CD4-positive, alpha-beta T cell treated with Interleukin-15 for 4 hours (primary cell): Measurements from ENCODE around the gene PCBP3.

ENCODE experiments used
- DNase-seq: peaks from one replicate; pipeline ENCODE4 v3.0.0-alpha.2; 2020; ENCODE audit warnings: low spot score

PCBP3 gene

DNA sequence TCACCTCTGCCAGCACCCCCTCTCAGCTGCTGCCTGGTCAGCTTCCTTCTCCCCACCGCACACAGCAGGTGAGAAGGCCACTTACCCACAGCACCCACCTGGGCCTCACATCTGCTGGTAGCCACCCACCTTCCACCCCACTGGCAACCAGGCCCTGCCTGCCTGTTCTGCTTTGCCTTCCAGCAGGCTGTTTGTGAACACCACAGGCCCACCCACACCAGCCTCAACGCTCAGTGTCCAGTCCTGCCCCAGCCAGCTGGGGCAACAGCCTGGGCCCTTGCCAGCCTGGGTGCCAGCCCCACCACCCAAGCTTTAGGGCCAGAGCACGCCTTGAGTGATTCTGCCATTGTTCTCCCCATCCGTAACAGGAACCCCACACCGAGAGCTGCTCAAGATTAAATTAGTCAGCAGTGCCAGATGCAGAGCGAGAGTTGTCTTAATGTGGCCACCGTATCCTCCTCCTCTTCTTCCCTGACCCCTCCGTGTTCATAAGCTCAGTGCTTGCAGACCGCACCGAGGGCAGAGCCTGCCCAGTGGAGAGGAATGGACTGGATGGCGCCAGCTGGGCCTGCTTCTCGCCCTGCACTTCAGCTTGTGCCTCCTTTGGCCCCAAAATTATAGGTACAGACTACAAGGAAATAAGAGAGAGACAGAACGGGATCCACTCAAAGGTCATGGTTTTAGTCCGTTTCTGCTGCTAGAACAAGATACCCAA lies 217.8 kb downstream of the PCBP3 start:
- DNase-seq = no peak

DNA sequence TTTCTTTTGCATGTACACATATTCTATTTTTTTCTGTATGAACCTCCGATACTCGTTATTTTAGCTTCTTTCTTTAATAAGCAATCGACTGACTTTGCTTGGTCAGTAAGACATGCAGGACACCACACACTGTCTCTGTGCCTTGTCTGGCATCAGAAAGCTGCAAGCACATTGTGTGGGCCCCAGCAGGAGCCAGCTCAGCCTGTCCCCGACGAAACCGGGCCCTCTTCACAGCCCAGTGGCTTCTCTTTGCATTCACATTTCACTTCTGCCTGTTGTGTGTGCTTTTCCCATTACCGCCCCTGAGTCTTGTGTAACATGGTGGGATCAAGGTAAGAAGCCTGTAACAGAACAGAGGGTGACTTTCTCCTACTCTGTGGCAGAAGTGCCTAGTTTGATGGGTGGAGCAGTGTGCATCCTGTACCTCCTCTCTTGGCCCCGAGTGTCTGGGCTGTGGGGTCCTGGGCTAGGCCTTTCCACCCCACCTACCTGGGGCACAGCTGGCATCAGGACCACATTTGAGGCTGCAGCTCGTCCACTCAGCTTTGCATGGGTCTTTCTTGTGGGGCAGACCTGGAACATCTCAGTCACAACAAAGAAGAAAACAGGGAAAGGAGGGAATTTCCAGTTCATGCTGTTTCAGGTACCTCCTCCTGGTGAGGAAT lies 219.2 kb downstream of the PCBP3 start:
- no peak for DNase-seq

DNA sequence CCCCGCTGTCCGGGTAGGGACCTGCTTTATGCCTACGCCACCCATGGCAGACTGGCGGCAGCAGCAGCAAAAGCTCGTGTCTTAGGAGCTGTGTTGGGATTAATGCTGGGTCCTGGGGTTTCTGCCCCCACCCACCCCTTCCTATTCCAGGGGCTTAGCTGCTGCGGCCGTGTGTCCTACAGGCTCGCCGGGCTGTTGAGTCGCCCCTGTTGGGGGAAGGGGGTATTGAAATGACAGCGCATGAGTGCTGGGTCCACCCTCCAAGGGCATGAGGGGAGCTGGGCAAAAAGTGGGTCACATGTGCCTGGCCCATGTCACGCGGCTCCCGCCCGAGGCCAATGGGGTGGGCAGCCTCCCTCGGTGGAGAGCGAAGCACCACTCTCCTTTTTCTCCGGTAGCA lies 219.7 kb downstream of the PCBP3 start:
- no peak for DNase-seq

DNA sequence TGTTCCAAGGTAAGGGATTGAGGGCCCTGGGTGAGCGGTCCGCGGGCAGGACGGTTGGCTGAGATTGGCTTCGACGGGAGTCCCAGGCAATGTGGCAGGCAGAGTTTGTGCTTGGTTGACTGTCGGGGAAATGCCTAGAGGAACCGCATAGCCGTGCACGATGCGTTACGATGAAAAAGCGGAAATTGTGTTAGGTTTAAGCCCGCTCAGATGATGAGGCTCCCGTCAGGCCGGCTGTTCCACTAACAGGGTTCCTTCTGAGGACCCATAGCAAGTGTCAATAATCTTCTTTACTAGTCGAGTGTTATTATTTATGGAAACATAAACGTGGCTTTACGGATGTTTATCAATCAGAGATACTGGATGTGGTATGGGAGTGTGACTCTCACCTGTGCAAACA lies 220.2 kb downstream of the PCBP3 start:
- no peak for DNase-seq

DNA sequence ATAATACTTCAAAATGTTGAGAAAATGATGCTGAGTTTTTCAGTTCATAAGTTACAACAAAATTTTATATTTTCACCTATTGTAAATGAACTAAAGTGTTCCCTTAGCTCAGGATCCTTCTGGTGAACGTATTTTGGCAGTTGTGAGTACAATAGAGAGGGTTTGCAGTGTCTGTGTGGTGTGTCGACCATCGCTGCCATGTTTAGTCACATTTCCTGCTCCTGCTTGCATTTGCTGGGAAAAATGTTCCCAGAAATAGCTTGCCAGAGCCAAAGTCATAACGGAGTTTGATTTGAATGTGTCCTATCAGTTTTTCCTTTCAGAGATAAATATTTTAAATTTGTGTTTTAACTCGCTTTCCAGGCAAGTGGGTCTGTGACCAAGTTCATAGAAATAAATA lies 220.9 kb downstream of the PCBP3 start:
- DNase-seq = no peak

DNA sequence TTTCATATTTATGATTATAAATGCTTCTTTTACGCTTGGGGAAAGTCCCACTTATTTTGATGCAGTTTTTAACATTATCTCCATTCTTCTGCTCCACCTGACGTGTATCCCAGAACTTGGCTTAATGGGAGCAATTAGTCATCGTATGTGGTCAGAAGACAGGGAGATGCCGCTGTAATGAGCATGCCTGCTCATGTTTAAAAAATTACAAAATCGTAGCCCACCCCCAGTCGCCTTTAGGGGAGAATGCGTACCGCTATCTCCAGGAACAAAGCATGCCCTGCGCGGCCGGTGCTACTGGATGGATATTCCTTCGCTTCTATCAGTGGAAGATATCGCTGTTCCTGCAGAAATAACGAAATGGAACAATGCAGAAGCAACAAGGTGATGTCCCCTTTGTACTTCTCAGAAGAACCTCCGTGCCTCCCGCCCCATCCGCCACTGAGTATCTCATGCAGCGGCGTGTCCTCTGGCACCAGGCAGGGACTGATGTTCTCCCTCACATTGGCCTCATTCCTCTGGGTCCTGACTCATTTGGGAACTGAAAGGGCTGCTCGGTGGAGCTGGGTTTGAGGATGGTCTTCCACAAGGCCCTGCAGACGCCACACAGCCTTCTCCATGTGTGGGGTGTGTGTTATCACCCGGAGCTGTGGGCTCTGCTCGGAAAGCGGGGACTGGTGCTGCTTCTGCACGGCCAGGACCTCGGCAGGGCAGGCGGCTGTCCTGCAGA lies 221.7 kb downstream of the PCBP3 start:
- DNase-seq = no peak

DNA sequence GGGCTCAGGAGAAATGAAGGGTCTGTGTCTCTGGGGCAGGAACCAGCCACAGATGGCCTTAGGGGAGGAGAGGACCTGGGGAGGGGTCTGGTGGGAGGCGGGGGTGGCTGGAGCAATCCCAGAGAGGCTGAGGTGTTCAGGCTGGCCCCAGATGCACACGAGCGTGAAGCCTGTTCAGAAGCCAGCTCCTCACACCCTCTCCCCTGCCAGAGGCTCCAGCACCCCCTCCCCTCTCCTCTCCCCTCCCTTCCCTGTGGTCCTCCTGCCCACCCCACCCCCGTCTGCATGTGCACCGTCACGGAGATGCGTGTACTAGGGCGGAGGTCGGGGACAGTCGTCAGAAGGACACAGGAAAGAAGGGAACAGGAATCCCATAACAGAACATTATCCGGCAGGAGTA lies 223.0 kb downstream of the PCBP3 start:
- DNase-seq = no peak

DNA sequence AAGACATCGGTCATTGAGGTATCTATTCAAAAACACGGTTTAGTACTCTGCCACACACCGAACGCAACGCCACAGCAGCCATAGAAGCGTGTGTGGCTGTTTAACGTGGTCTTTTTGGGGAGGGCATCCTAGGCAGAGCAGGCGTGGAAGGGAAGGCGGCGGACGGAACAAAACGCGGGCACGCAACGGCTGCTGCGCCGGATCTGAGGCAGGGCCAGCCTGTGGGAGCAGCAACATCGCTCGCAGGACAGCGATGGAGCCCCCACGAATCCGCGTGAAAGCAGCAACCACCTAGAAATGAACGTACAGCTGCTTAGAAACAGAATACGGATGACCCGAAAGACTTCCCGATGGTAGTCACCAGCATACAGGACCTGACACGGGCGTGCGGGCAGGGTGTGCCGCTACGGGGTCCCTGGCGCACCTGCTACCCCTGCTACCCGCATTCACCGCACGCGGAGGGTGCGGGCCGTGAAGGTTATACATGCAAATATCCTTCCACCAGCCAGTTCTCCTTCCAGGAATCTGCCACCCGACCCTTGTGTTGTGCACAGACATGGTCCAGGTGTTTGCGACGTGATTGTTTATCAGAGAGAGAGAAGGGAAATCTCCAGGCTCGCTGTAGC lies 223.6 kb downstream of the PCBP3 start:
- no peak for DNase-seq

DNA sequence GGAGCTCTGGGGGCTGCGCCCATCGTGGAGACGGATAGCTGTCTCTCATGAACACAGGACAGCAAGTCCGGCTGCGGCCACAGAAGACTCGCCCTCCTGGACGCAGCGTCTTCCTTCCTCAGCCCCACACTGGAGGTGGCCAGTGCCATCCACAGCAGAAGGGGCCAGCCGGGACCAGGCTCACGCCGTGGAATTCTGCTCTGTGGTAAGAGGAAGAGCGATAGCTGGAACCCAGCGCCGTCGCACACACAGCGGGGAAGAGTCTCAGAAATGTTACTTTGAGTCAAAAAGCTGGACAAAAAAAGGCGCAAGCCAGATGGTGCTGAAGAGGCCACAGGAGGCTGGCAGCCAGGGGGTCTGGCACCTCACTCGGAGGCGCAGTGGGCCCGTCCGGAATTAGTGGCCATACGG lies 224.2 kb downstream of the PCBP3 start:
- no peak for DNase-seq

DNA sequence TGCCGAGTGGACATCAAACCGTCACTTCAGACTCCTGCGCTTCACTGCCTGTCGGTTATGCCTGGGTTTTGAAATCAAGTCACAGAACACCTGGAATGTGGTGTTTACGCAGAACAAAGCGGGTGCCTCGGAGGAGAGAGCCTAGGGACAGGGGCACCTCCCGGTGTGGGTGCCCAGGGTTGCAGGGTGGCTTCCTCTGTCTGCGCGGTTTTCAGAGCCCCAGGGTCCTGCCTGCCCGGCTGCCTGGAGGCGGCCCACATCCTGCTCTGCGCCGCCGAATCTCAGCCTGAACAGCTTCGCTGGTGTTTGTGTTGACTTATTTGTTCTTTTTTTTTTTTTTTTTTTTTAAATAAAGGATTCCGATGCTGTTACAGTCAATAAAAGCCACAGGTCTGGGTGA lies 224.6 kb downstream of the PCBP3 start:
- no peak for DNase-seq

DNA sequence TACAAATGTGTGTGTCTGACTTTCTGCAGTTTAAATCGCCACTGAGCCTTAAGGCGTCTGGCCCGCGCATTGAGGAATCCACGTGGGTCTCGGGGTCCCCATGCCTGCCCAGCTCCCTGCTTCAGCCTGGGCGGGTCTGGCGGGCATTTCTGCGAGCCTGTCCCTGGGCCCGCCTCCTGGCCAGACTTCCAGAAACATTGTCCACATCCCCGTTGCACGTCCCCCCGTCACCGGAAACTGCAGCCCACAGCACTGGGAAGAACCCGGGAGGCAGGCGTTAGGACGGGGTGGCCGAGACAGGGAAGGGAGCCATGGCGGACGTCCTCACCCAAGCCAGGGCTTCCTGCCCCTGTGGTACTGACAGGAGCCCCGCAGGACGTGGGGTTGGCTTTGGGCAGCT lies 225.0 kb downstream of the PCBP3 start:
- no peak for DNase-seq

DNA sequence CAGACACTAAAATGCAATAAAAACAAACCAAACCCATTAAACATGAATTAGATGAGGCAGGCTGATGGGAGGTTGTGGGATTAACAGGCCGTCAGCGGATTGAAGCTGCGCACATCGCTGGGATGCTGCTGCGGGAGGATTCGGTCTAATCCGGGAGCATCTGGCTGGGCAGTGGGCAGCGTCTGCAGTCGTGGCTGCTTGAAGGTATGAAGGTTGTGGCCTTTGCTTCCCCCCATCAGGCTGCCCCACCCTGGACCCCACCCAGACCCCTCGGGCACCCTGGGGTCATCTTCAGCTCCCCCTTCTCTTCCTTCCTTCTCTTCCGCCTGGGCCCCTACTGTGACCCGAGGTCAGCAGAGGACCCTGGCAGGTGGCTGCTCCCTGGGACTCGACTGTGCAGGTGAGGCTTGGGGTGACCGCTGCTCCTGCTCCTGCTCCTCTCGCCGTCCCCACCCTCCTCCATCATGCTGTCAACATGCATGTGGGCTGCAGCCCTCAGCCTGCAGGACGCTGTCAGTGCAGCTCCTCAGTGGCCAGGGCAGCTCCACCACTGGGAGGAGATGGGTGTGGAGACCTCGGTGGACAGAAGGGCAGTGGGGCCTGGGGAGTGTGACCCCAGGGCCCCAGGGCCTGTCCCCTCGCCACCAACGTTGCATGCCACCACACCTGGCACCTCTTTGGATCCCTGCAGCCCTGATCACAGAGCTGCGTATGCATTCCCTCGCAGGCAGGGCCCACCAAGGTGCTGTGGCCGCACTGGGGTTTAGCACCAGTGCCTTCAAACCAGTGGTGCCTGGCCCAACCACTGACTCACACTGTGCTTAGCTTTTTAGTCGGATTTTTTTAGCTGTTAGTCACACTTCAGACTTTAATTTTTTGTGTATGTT lies 225.8 kb downstream of the PCBP3 start:
- DNase-seq = no peak

DNA sequence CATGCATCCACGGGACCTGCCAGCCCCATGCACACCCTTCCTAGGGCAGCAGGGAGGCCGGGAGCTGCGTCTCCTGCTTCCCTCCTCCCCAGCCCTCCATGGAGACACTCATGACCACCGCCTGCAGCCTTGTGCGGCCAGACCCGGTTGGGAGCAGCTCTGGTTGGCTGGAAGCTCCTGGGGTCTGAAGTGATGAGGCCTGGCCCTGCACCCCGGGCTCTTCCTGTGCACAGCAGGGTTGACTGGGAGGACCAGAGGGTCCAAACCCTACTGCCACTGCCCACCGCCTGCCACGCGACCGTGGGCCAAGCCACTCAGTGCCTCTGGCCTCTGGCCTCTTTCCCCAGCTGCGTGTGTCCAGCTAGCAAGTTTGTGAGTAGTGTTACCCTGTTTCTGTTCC lies 226.9 kb downstream of the PCBP3 start:
- DNase-seq = no peak

DNA sequence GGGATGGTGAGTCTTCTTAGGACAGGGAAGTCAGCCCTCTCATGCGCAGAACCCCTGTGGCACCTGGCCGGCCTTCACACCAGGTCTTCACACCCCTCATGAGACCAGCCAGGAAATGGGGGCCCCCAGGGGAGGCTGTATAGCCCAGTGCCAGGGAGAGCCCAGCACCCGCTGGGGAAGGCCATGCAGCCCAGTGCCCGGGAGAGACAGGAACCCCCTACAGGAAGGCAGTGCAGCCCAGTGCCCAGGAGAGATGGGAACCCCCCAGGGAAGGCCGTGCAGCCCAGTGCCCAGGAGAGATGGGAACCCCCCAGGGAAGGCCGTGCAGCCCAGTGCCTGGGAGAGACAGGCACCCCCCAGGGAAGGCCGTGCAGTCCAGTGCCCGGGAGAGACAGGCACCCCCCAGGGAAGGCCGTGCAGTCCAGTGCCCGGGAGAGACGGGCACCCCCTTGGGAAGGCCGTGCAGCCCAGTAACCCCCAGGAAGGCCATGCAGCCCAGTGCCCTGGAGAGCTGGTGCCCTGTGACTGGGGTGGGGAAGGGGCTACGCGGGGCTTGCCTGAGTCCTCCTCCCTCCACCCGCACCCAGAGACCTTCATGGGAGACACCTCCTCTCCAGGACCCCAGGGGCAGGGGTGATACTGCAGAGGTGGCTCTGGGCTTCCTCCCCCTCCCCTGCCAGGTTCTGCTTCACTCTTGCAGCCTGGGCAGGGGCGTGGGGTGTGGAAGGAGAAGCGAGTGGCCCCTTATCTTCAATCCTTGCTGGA lies 227.5 kb downstream of the PCBP3 start:
- DNase-seq = no peak

DNA sequence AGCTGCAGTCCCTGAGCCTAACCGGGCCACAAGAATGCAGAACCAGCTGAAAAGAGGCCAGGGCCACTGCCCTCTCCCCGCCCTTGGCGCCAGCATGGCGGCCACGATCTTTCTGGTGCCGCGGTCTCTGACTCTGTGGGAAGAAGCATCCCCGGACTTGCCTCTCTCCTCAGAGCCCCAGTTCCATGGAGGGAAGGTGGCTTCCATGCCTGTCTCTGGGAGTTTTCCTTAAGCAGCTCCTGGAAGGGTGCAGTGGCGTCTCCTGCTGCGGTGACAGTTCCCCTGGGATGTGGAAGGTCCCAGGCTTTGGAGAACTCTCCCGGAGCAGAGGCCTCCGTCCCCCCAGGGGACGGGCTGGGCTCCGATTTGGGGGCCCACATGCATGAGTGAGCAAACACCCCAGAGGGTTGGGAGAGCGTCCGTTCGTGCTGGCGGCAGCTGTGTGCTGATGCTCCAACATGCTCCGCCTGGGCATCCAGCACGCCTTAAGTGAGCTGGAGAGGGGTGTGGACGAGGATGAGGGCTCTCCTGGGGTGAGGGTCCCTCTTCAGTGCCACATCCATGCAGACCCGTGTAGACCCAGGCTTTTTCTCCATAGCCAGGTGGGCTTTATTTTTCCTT lies 228.2 kb downstream of the PCBP3 start:
- no peak for DNase-seq

DNA sequence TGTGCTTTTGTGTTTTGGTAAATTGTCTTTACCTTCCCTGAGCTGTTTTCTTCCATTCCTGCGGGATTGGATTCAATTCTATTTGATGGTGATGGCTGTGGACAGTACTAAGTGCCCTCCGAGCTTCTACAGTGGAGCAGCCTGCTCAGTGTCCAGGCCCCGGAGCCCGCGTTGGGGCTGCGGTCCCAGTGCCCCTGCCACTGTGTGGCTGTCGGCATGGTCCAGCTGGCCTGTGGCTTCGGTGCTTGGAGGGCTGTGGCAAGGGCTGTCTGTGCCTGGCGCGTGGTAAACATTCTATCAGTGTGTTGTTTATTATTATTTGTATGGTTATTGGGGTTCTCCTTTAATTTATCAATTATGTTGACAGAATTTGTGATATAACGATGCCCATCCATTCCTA lies 228.9 kb downstream of the PCBP3 start:
- DNase-seq = no peak

DNA sequence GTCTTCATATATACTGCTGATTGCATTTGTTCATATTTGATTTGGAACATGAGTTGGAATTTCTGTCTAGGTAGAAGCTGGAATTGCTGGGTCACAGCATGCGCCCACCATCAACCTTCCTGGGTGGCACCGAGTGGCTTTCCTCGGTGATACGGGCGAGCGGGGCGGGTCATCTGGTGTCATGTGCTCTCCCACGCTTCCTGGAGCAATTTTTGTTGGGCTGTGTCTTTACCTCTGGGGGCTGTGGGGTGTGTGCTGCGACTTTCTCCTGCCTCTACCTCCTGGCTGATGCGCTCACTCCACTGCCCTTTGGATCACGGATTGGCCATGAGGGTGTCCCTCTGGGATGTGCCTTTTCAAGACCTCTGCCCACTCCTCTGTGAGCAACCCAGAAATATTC lies 229.4 kb downstream of the PCBP3 start:
- no peak for DNase-seq

DNA sequence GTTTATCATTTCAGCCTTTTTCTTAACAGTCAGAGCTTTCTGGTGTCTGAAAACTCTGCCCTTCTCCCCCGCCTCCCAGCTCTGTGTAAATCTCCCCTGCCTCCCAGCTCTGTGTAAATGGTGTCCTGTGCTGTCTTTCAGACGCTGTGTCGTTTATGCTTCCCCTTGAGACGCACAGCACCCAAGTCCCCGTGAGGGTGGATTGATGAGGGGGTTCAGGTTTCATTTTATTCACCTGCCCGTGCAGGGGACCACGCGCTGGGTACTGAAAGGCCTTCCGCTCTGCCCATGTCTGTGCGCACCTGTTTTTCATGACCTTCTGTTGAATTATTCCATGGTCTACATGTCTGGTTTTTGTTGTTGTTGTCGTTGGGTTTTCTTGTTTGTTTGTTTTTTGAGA lies 229.9 kb downstream of the PCBP3 start:
- no peak for DNase-seq

DNA sequence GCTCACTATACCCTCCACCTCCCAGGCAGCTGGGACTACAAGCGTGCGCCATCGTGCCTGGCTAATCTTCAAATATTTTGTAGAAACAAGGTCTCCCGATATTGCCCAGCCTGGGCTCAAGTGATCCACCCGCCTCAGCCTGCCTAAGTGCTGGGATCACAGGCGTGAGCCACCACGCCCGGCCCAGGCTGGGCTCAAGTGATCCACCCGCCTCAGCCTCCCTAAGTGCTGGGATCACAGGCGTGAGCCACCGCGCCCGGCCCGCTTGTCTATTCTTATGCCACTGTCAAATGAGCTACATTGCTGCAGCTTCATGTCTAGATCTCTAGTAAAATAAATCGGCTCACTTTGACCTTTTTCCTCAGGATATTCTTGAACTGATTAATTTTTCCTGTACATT lies 230.3 kb downstream of the PCBP3 start:
- no peak for DNase-seq

DNA sequence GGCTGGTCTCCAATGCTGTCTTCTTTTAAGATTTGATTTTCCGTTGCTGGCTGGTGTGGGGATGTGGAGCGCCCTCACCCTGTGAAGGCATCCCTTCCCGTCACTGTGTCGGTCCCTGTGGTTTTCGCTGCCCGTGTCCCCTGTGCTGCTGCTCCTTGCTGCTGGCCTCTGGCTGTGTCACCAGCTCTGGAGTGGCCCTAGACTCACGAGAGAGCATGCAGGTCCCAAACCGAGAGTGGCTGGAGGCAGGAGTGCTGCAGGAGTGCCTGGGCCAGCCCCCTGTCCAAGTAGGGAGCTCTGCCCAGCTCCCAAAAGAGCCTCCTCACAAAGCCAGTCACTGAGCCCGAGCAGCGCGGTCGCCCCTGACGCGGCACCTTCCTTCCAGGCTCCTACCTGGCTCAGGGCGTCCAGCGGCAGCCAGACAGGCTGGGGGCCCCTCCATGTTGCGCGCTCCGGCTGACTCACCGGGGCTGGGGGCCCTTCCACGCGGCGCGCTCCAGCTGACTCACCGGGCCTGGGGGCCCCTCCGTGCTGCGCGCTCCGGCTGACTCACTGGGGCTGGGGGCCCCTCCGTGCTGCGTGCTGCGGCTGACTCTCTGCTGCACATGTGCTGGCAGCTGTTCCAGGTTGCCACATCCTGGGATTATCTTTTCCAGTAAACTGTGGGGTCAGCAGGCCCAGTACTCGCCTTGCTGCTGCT lies 231.3 kb downstream of the PCBP3 start:
- DNase-seq = no peak
